Activated CD8-positive, alpha-beta memory T cell treated with anti-CD3 and anti-CD28 coated beads for 24 hours (primary cell): ENCODE results near the gene ZC3H4.

Source experiments
- DNase-seq: peaks from one replicate; pipeline ENCODE4 v3.0.0-alpha.2; 2020

The ZC3H4 gene

GRCh38 chr19:47018923-47019322 is 94.7 kb downstream of the ZC3H4 start:
- no peak for DNase-seq
